HG02798 (cell line): ENCODE data around the gene FABP2.

Experiments
- ATAC-seq: cut with Tn5 transposase; IDR thresholded peaks from one replicate; pipeline ENCODE4 v1.9.1; 2021; ENCODE audit warnings: mild to moderate bottlenecking; ENCODE audit not compliant: unreplicated experiment, poor library complexity

The FABP2 gene

GRCh38 chr4:119271361-119272085 is 50.4 kb downstream of the FABP2 start:
- ATAC-seq: no peak

GRCh38 chr4:119268466-119268865 is 53.5 kb downstream of the FABP2 start:
- no peak for ATAC-seq
